IPS-20b (cell line): ENCODE data around the gene ARHGAP21.

Experiments used
- H3K27ac ChIP-seq: one replicate; pipeline ENCODE4 v1.5.1; 2013; ENCODE audit warnings: low read length
- H3K27me3 ChIP-seq: 2 replicates; pipeline ENCODE4 v1.6.1; 2013; ENCODE audit warnings: mild to moderate bottlenecking, low read length, inconsistent platforms; ENCODE audit not compliant: insufficient read depth
- H3K36me3 ChIP-seq: 2 replicates; pipeline ENCODE4 v1.6.1; 2013; ENCODE audit warnings: low read depth, mild to moderate bottlenecking, inconsistent platforms, low read length, moderate library complexity; ENCODE audit not compliant: insufficient read depth
- H3K4me1 ChIP-seq: 2 replicates; pipeline ENCODE4 v1.6.1; 2013; ENCODE audit warnings: mild to moderate bottlenecking, control low read depth, inconsistent platforms, low read length, moderate library complexity; ENCODE audit not compliant: insufficient read depth
- H3K4me3 ChIP-seq: 2 replicates; pipeline ENCODE4 v1.5.1; 2013; ENCODE audit warnings: mild to moderate bottlenecking, low read length, inconsistent platforms
- H3K9ac ChIP-seq: 2 replicates; pipeline ENCODE4 v1.6.1; 2013; ENCODE audit warnings: low read depth, mild to moderate bottlenecking, inconsistent platforms, low read length, moderate library complexity
- H3K9me3 ChIP-seq: 2 replicates; pipeline ENCODE4 v1.6.1; 2013; ENCODE audit warnings: mild to moderate bottlenecking, low read depth, low read length, inconsistent platforms; ENCODE audit not compliant: insufficient read depth

The ARHGAP21 gene

DNA sequence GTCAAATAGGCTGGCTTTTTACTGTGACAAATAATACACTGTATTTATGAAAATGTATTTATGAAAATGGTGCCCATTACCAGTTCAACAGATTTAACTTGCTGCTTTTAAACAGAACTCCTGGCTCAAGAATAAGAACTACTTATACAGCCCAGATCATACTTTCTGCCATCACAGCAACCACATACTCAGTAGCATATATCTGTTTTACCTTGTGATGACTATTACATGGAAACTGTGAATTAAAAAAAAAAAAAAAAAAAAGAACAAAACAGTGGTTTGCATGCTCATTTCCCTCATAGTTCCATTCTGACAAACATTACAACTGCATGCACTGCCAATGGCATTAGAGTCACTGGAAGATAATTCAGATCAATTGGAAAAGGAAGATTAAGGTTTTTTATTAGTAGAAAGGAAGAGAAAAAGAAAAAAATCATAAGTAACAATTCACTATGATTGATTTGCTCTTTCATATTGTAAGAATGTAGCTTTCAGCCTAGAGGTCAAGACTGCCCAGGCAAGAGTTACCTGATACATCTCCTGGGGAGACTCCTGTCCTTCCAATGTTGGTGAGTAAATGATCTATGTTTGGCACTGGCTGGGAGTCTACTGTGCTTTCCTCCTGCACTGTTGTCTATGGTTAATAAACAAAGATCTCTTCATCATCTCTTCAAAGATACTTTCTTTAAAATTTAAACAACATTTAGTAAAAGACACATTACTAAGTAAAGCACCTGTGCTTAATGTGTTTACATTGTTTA is 132.8 kb downstream of the ARHGAP21 start:
- peaks cover 98% of the 10 kb centered on the region for H3K36me3 ChIP-seq
- no peaks in the 10 kb centered on the region for H3K9me3 ChIP-seq
- H3K4me1 ChIP-seq: no peaks in the 10 kb centered on the region; the same call in 1 of the 2 replicates
- no peak overlapping the region for H3K4me3 ChIP-seq
- H3K27me3 ChIP-seq: no peaks in the 10 kb centered on the region
- no peak overlapping the region for H3K9ac ChIP-seq
- H3K27ac ChIP-seq: no peak overlapping the region

DNA sequence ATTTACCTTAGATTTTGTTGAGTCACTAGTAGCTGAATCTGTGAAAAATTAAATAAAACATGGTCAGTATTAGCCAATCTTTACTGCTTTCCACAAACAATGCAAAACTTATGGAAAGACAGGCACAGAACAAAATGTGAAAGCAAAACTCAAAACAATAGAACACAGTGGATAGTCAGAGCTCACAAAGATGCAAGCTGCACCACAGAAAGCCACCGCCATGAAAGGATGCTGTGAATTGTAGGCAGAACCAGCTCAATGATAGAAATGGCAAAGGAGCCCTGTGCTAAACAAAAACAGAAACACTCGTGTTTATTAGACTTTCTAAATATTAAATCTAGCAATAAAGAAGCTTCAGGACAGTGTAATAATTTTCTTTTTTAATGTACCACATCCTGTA is 134.4 kb downstream of the ARHGAP21 start:
- H3K4me3 ChIP-seq: no peak overlapping the region
- no peak overlapping the region for H3K27ac ChIP-seq
- no peaks in the 10 kb centered on the region for H3K9me3 ChIP-seq
- H3K36me3 ChIP-seq: peaks cover 84% of the 10 kb centered on the region
- no peak overlapping the region for H3K9ac ChIP-seq
- H3K27me3 ChIP-seq: no peaks in the 10 kb centered on the region
- no peaks in the 10 kb centered on the region for H3K4me1 ChIP-seq

DNA sequence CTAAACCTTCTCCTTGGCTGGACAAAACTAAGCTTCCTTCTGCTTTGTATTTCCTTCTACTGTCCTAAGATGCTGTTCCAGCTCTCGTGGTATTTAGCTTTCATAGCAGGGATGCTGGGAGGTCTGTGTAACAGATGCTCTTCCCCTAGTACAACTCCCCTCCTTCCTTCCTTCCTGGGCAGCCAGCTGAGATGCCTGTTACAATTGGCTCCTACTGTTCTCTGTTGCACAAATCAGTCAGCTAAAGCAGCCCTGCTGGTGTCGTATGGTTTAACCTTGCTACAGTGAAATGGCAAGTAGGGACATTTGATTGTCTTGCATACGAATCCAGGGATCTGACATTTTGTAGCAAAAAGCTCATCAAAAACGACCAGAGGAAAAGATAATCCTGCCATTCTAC is 143.8 kb downstream of the ARHGAP21 start:
- H3K27ac ChIP-seq: no peak overlapping the region
- H3K4me1 ChIP-seq: peaks cover 5% of the 10 kb centered on the region; the same call in 1 of the 2 replicates
- no peaks in the 10 kb centered on the region for H3K9me3 ChIP-seq
- no peaks in the 10 kb centered on the region for H3K27me3 ChIP-seq
- no peak overlapping the region for H3K9ac ChIP-seq
- H3K36me3 ChIP-seq: peaks cover 6% of the 10 kb centered on the region; the same call in 1 of the 2 replicates
- H3K4me3 ChIP-seq: no peak overlapping the region

- Histone ChIP-seq H3K27ac (no peak overlapping the region), H3K9ac (no peak overlapping the region)
Observed at GRCh38 chr10:24579448-24579847, 144.2 kb downstream of the ARHGAP21 start.

GRCh38 chr10:24575481-24576002 is 148.1 kb downstream of the ARHGAP21 start:
- Histone ChIP-seq H3K36me3 (no peaks in the 10 kb centered on the region), H3K4me1 (peaks cover 5% of the 10 kb centered on the region; the same call in 1 of the 2 replicates), H3K9ac (no peak overlapping the region), H3K27ac (no peak overlapping the region), H3K9me3 (no peaks in the 10 kb centered on the region), H3K27me3 (no peaks in the 10 kb centered on the region), H3K4me3 (no peak overlapping the region)

More at GRCh38 chr10:24579448-24579847, 144.2 kb downstream of the ARHGAP21 start:
- Histone ChIP-seq H3K4me3 (no peak overlapping the region), H3K27me3 (no peaks in the 10 kb centered on the region), H3K9me3 (no peaks in the 10 kb centered on the region), H3K36me3 (peaks cover 6% of the 10 kb centered on the region; the same call in 1 of the 2 replicates), H3K4me1 (peaks cover 5% of the 10 kb centered on the region; the same call in 1 of the 2 replicates)

- no peaks in the 10 kb centered on the region for H3K27me3 ChIP-seq
- no peaks in the 10 kb centered on the region for H3K36me3 ChIP-seq
- H3K4me3 ChIP-seq: no peak overlapping the region
- H3K4me1 ChIP-seq: no peaks in the 10 kb centered on the region
- H3K27ac ChIP-seq: no peak overlapping the region
- H3K9me3 ChIP-seq: no peaks in the 10 kb centered on the region
- no peak overlapping the region for H3K9ac ChIP-seq
Observed at GRCh38 chr10:24574578-24575155, 149.0 kb downstream of the ARHGAP21 start.

DNA sequence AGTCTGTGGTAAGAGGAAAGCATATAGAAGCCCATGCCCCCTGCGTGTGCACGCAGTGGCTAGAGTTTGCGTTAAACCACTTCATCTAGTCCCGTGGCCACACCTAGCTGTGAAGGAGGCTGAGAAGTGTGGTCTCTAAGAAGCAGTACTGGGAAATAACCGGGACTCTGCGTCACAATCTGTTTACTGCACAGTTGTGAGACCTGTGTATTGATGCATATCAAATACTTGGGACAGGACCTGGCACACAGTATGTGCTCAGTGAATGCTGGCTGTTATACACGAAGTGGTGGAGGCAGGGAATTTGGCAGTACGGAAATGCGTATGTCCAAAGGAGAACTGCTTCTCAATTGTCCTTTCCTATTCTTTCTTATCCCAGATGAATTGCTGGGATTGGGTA is 149.5 kb downstream of the ARHGAP21 start:
- Histone ChIP-seq H3K4me3 (no peak overlapping the region), H3K27me3 (no peaks in the 10 kb centered on the region), H3K9me3 (no peaks in the 10 kb centered on the region), H3K27ac (no peak overlapping the region), H3K36me3 (no peaks in the 10 kb centered on the region), H3K9ac (no peak overlapping the region), H3K4me1 (no peaks in the 10 kb centered on the region)

DNA sequence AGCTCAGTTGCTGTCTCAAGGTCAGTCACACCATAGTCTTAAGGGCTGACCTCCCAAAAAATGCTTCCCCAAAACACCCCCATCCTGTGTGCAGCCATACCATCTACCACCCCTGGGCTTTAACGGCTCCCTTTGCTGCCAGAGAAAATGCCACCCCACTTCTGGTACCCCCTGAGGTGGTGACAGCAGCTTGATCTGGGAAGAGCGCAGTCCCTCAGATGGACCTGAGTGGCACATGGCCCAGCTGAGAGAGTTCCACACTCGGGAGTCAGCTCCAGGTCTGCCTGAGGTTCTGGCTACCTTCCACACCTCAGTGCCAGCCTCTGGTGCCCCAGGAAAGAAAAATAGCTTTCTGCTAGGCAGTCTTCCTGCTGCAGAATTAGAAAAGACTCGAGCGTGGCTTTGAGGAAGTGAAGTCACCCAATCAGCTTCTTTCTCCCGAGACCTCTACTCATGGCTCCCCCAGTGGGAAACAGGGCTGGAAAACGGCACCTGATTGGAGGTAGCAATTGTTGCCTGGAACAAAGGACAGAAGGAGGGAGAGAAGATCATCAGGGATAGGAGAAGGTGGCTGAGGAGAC is 151.7 kb downstream of the ARHGAP21 start:
- no peaks in the 10 kb centered on the region for H3K36me3 ChIP-seq
- no peak overlapping the region for H3K9ac ChIP-seq
- H3K4me1 ChIP-seq: no peaks in the 10 kb centered on the region
- no peaks in the 10 kb centered on the region for H3K9me3 ChIP-seq
- no peak overlapping the region for H3K4me3 ChIP-seq
- no peak overlapping the region for H3K27ac ChIP-seq
- no peaks in the 10 kb centered on the region for H3K27me3 ChIP-seq

- Histone ChIP-seq H3K4me3 (no peak overlapping the region), H3K27me3 (no peaks in the 10 kb centered on the region), H3K9me3 (no peaks in the 10 kb centered on the region), H3K36me3 (no peaks in the 10 kb centered on the region), H3K9ac (no peak overlapping the region), H3K4me1 (no peaks in the 10 kb centered on the region), H3K27ac (no peak overlapping the region)
Observed at GRCh38 chr10:24570658-24571426, 152.8 kb downstream of the ARHGAP21 start.

- H3K4me3 ChIP-seq: no peak overlapping the region
Observed at GRCh38 chr10:24569828-24570657, 153.6 kb downstream of the ARHGAP21 start.

More at GRCh38 chr10:24569828-24570657, 153.6 kb downstream of the ARHGAP21 start:
- H3K36me3 ChIP-seq: no peaks in the 10 kb centered on the region
- no peaks in the 10 kb centered on the region for H3K27me3 ChIP-seq
- no peak overlapping the region for H3K27ac ChIP-seq
- no peaks in the 10 kb centered on the region for H3K9me3 ChIP-seq
- H3K4me1 ChIP-seq: no peaks in the 10 kb centered on the region
- no peak overlapping the region for H3K9ac ChIP-seq
